RCC 7860 (cell line): ENCODE data around the gene PEX7.
"Not testable (repeated sequence)": the region's sequence is repeated elsewhere in the genome, so short reads cannot be mapped to it uniquely, and the experiment has no call there.

Source experiments
- DNase-seq: peaks from one replicate; pipeline ENCODE4 v3.0.0-alpha.2; 2015; ENCODE audit warnings: low spot score
- FAIRE-seq: peaks from 2 replicates; lab custom pipeline; 2012; peaks lifted over from hg19 to GRCh38; lab: Jason Lieb, UNC

PEX7 gene

GRCh38 chr6:136831873-136832562 is 9.6 kb downstream of the PEX7 start:
- FAIRE-seq (no peak), DNase-seq (no peak)

- no peak for FAIRE-seq
- no peak for DNase-seq
Measured at GRCh38 chr6:136840276-136841001, 18.0 kb downstream of the PEX7 start.

- FAIRE-seq, result no peak
- no peak for DNase-seq
Measured at GRCh38 chr6:136843210-136843609, 20.8 kb downstream of the PEX7 start.

- FAIRE-seq (no peak), DNase-seq (no peak)
Measured at GRCh38 chr6:136846046-136846445, 23.7 kb downstream of the PEX7 start.

GRCh38 chr6:136846477-136846876 is 24.1 kb downstream of the PEX7 start:
- not testable (repeated sequence) for DNase-seq, FAIRE-seq

- not testable (repeated sequence) for DNase-seq, FAIRE-seq
Measured at GRCh38 chr6:136849979-136850563, 27.7 kb downstream of the PEX7 start.

GRCh38 chr6:136859430-136859829 is 37.0 kb downstream of the PEX7 start:
- no peak for FAIRE-seq
- DNase-seq, result no peak

- FAIRE-seq, result no peak
- DNase-seq, result no peak
Measured at GRCh38 chr6:136860043-136860442, 37.7 kb downstream of the PEX7 start.

GRCh38 chr6:136862662-136863061 is 40.3 kb downstream of the PEX7 start:
- DNase-seq (no peak), FAIRE-seq (no peak)

- FAIRE-seq (no peak), DNase-seq (no peak)
Measured at GRCh38 chr6:136863752-136864151, 41.4 kb downstream of the PEX7 start.

GRCh38 chr6:136864676-136865075 is 42.3 kb downstream of the PEX7 start:
- FAIRE-seq (no peak), DNase-seq (no peak)

- no peak for FAIRE-seq
- DNase-seq, result no peak
Measured at GRCh38 chr6:136866872-136867416, 44.6 kb downstream of the PEX7 start.

- no peak for DNase-seq
- no peak for FAIRE-seq
Measured at GRCh38 chr6:136869451-136869850, 47.1 kb downstream of the PEX7 start.

- DNase-seq (no peak), FAIRE-seq (no peak)
Measured at GRCh38 chr6:136873748-136874147, 51.4 kb downstream of the PEX7 start.

- DNase-seq, result not testable (repeated sequence)
Measured at GRCh38 chr6:136876469-136876868, 54.1 kb downstream of the PEX7 start.

GRCh38 chr6:136880748-136881460 is 58.5 kb downstream of the PEX7 start:
- DNase-seq (no peak), FAIRE-seq (no peak)

More at GRCh38 chr6:136876469-136876868, 54.1 kb downstream of the PEX7 start:
- not testable (repeated sequence) for FAIRE-seq

- DNase-seq, result no peak
- no peak for FAIRE-seq
Measured at GRCh38 chr6:136886091-136886490, 63.7 kb downstream of the PEX7 start.

- FAIRE-seq, result no peak
- DNase-seq, result no peak
Measured at GRCh38 chr6:136887953-136888352, 65.6 kb downstream of the PEX7 start.

- DNase-seq, result no peak
- FAIRE-seq, result no peak
Measured at GRCh38 chr6:136889271-136890193, 67.1 kb downstream of the PEX7 start.
